ENCODE data around the gene PCGF1. TPM values are rescaled to one million over a fixed set of nuclear protein-coding genes. Genes with fewer than 3 reads are reported as not detected.

PCGF1 gene
- total and polyA plus RNA-seq, 2 of the 13 experiments (the other 11 are each of a cell fraction or from before 2014, with no cell fraction given): 20.4 to 22.6 TPM

DNA sequence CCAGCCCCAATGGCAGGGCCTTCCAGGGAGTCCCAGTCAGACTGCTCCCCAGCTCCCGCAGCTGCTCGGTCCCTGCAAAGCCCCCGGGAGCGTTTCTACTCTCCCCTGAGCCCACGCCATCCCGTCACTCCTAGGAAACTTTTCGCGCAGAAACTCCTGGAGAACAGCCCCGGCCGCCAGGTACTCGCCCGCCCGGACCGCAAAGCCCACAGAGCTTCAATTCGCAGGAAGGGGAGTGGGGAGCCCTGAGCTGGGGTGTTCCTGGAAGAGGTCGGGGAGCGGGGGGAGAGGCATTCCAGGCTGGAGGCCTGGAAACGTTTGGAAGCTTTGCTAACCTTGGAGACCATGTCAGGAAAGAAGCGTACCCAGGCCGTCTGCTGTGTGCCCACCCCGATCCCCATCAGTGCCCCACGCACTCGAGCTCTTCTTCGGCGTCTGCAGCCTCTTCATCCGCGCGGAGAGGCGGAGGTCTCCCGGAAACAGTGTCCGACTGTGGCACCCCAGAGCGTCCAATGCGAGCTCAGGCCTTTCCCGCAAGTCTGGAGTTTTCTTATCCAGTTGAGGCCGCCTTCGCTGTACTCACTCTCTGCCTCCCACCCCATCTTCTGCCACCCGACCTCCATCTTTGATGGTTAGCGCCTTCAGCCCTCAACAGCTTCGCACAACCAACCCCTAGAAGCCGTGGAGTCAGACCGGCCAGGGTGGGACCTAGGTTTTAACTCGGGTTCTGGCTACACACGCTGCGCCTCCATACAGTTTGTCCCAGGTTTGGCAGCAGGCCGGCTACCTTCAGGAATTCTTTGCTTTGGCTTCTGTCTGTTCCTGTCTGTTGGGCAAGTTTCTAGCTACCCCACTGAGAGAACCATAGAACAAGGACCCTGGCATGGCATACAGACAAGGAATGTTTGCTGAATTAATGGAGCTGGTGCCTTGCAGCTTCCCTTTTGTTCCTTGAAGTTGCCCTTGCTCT is 3.7 kb downstream of the PCGF1 start (continued):
- TF ChIP-seq GRHL1 (CRISPR knock-in tag; conservative IDR thresholded peaks at IDR 0.05) (no peak), ZNF337 (CRISPR knock-in tag; IDR thresholded peaks at IDR 0.05; ENCODE audit: borderline replicate concordance, low read depth) (0 out of 2 replicates have a peak, but pooled peaks have one; percentile 23), ZFX (CRISPR knock-in tag; IDR thresholded peaks at IDR 0.05; ENCODE audit: low read depth) (0 out of 2 replicates have a peak, but pooled peaks have one; percentile 18), POLR2AphosphoS5 (IDR thresholded peaks at IDR 0.05; ENCODE audit: low read depth, low read length) (peak; percentile 35; the same call in 1 of the 2 replicates), MTF2 (CRISPR knock-in tag; IDR thresholded peaks at IDR 0.05; ENCODE audit: borderline replicate concordance) (no peak), ZNF383 (CRISPR knock-in tag; IDR thresholded peaks at IDR 0.05; ENCODE audit: borderline replicate concordance) (no peak), ZNF557 (CRISPR knock-in tag; IDR thresholded peaks at IDR 0.05) (0 out of 2 replicates have a peak, but pooled peaks have one; percentile 2), AGO1 (IDR thresholded peaks at IDR 0.05; ENCODE audit: low read depth, low read length, poor library complexity, severe bottlenecking) (no peak), ZNF598 (CRISPR knock-in tag; IDR thresholded peaks at IDR 0.05; ENCODE audit: borderline replicate concordance) (no peak), YEATS4 (CRISPR knock-in tag; IDR thresholded peaks at IDR 0.05; ENCODE audit: borderline replicate concordance) (no peak), ZNF724P (CRISPR knock-in tag; IDR thresholded peaks at IDR 0.05; ENCODE audit: borderline replicate concordance) (no peak), ZBTB1 (CRISPR knock-in tag; IDR thresholded peaks at IDR 0.05; ENCODE audit: borderline replicate concordance) (no peak), MLLT10 (CRISPR knock-in tag; IDR thresholded peaks at IDR 0.05) (0 out of 2 replicates have a peak, but pooled peaks have one; percentile 9), ZNF615 (CRISPR knock-in tag; IDR thresholded peaks at IDR 0.05; ENCODE audit: borderline replicate concordance) (0 out of 2 replicates have a peak, but pooled peaks have one; percentile 8), KLF9 (CRISPR knock-in tag; IDR thresholded peaks at IDR 0.05; ENCODE audit: low read depth) (no peak), NR2C2 (CRISPR knock-in tag; IDR thresholded peaks at IDR 0.05; ENCODE audit: borderline replicate concordance) (no peak), POLR2A (IDR thresholded peaks at IDR 0.05; ENCODE audit: insufficient read depth in 1 of 2, low read depth in 2 of 2, low read length in 2 of 2) (peak in 1 of 2 experiments; percentile 43; a peak in 1 of 4 replicates), ZNF530 (CRISPR knock-in tag; IDR thresholded peaks at IDR 0.05; ENCODE audit: low read depth) (no peak), GLI4 (CRISPR knock-in tag; IDR thresholded peaks at IDR 0.05; ENCODE audit: borderline replicate concordance) (no peak), ZNF550 (CRISPR knock-in tag; IDR thresholded peaks at IDR 0.05; ENCODE audit: borderline replicate concordance) (peak; percentile 52; the same call in 1 of the 2 replicates), ZNF501 (CRISPR knock-in tag; IDR thresholded peaks at IDR 0.05) (no peak)
- TF ChIP-seq, protein P1, sequence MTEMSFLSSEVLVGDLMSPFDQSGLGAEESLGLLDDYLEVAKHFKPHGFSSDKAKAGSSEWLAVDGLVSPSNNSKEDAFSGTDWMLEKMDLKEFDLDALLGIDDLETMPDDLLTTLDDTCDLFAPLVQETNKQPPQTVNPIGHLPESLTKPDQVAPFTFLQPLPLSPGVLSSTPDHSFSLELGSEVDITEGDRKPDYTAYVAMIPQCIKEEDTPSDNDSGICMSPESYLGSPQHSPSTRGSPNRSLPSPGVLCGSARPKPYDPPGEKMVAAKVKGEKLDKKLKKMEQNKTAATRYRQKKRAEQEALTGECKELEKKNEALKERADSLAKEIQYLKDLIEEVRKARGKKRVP (CRISPR knock-in tag; IDR thresholded peaks at IDR 0.05): no peak
- TF ChIP-seq, protein P2, sequence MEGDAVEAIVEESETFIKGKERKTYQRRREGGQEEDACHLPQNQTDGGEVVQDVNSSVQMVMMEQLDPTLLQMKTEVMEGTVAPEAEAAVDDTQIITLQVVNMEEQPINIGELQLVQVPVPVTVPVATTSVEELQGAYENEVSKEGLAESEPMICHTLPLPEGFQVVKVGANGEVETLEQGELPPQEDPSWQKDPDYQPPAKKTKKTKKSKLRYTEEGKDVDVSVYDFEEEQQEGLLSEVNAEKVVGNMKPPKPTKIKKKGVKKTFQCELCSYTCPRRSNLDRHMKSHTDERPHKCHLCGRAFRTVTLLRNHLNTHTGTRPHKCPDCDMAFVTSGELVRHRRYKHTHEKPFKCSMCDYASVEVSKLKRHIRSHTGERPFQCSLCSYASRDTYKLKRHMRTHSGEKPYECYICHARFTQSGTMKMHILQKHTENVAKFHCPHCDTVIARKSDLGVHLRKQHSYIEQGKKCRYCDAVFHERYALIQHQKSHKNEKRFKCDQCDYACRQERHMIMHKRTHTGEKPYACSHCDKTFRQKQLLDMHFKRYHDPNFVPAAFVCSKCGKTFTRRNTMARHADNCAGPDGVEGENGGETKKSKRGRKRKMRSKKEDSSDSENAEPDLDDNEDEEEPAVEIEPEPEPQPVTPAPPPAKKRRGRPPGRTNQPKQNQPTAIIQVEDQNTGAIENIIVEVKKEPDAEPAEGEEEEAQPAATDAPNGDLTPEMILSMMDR (CRISPR knock-in tag; IDR thresholded peaks at IDR 0.05): no peak
